Fibroblast of mammary gland (primary cell): ENCODE results near the gene STXBP6.
A peak's percentile ranks its signal among the peaks of the same experiment; 100 is the strongest.

ENCODE experiments used
- DNase-seq: peaks from one replicate; pipeline ENCODE4 v3.0.0-alpha.2; 2010; ENCODE audit warnings: low read depth
- H3K4me3 ChIP-seq: 2 replicates; pipeline ENCODE4 v1.5.1; 2011; ENCODE audit warnings: low read depth, mild to moderate bottlenecking, low read length, moderate library complexity; ENCODE audit not compliant: control insufficient read depth
- TF ChIP-seq, protein P1 (sequence below): conservative IDR thresholded peaks from 2 replicates; pipeline ENCODE4 v1.5.1; 2011; ENCODE audit warnings: low read depth, low read length, inconsistent platforms; ENCODE audit not compliant: control insufficient read depth, insufficient read depth

STXBP6 gene

DNA sequence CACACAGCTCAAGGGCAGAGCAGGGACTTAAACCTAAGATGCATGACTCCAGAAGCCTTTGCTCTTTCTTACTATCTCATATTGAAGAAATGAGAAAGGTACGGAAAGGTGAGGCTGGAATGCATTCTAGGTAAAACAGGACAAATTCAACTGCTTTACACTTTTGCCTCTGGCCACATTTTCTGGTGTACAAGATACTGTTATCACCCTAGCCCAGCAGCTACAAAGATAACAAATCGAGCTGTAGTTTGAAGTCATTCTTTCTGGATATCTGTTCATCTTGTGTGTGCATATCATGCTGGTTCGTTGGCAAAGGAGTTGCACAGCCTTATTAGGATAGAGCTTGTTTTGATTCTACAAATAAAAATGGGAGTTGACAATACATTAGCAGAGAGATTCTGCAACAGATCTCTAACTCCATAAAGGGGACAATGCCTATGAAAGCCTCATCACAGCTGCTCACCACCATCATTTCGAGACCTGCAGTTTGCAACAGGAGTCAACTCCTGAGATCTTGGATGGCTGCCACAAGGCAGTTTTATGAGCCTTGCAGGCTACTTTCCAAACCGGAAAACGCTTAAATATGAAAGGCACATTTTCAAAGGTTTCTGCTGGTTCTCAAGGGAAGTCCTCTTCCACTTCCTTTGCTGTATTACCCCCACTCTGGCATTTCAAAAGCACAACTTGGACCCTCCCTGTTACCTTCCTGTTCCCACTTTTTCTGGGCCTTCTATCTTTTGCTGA, 64.9 kb downstream of the STXBP6 start:
- H3K4me3 ChIP-seq = no peak overlapping the region
- DNase-seq = no peak
- TF ChIP-seq, protein P1, sequence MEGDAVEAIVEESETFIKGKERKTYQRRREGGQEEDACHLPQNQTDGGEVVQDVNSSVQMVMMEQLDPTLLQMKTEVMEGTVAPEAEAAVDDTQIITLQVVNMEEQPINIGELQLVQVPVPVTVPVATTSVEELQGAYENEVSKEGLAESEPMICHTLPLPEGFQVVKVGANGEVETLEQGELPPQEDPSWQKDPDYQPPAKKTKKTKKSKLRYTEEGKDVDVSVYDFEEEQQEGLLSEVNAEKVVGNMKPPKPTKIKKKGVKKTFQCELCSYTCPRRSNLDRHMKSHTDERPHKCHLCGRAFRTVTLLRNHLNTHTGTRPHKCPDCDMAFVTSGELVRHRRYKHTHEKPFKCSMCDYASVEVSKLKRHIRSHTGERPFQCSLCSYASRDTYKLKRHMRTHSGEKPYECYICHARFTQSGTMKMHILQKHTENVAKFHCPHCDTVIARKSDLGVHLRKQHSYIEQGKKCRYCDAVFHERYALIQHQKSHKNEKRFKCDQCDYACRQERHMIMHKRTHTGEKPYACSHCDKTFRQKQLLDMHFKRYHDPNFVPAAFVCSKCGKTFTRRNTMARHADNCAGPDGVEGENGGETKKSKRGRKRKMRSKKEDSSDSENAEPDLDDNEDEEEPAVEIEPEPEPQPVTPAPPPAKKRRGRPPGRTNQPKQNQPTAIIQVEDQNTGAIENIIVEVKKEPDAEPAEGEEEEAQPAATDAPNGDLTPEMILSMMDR = no peak

GRCh38 chr14:24982472-24983155, 67.3 kb downstream of the STXBP6 start:
- DNase-seq = peak; percentile 78
- H3K4me3 ChIP-seq = no peak overlapping the region
- TF ChIP-seq, protein P1 = no peak

GRCh38 chr14:24979725-24980239, 70.2 kb downstream of the STXBP6 start:
- H3K4me3 ChIP-seq = no peak overlapping the region
- no peak for DNase-seq
- TF ChIP-seq, protein P1 = no peak

DNA sequence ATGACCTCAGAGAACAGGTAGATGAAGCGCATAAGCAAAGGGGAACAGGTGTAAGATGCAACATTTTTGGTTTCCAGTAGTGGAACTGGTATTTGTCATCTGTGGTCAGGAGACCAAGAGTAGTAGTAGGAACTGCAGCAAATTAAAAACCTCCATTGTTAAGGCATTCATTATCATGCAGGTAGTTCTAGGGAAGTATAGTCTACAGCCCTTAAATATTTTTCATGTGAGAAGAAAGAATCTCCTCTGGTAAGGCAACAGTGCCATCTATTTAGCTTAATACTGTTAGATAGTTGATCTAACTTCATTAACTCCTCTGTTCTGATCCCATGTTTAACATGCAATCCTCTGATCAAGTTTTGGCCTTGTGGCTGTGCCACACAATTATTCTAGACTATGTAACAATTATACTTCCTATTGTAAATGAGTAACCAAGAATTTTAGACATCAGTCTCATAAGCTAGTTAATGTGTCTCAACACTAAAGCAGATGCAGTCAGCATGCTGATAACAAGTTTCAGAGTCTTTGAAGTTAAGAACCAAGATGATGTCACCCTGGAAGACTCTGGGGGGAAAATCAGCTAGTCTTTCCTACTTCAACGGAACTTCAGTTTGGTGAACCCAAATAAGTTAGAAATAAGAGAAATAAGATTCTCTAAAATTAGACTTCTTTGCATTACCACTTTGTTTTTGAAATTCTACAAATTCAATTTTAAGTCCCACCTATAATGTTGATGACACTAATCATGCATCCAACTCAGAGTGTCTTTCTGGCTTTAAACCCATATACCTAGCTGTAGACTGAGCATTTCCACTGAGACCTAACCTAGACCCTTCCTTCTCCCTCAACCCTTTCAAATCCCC, 70.9 kb downstream of the STXBP6 start:
- H3K4me3 ChIP-seq = no peak overlapping the region
- TF ChIP-seq, protein P1 = no peak
- no peak for DNase-seq

- no peak overlapping the region for H3K4me3 ChIP-seq
- DNase-seq = no peak
- TF ChIP-seq, protein P1 = no peak
Observed at GRCh38 chr14:24976602-24977001, 73.3 kb downstream of the STXBP6 start.

DNA sequence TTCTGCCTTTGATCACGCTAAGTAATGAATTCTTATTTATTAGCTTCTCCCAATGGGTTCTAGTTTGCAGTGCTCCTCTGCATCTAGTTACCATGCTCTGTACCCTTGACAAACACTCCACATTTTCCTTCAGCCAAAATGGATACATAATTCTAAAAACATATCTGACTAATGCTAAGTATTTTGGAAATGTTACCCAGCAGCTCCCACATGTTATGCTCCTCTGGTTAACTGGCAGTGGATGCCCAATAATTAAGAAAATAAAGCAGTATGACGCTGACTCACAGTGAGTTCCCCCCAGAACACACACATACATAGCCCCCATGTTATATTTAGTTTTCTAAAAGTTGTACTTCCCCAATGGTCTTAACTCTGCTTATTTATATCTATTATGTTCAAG, 74.6 kb downstream of the STXBP6 start:
- TF ChIP-seq, protein P1 = no peak

More for the DNA sequence above, 74.6 kb downstream of the STXBP6 start:
- H3K4me3 ChIP-seq = no peak overlapping the region
- no peak for DNase-seq
